DMS 273 treated with DMSO at 0.1 percent for 48 hours (cell line): ENCODE data around the gene CHPF.
A peak's percentile ranks its signal among the peaks of the same experiment; 100 is the strongest.

Source experiments
- DNase-seq: peaks from one replicate; lab custom pipeline; 2025; lab: John Stamatoyannopoulos, UW

The CHPF gene

DNA sequence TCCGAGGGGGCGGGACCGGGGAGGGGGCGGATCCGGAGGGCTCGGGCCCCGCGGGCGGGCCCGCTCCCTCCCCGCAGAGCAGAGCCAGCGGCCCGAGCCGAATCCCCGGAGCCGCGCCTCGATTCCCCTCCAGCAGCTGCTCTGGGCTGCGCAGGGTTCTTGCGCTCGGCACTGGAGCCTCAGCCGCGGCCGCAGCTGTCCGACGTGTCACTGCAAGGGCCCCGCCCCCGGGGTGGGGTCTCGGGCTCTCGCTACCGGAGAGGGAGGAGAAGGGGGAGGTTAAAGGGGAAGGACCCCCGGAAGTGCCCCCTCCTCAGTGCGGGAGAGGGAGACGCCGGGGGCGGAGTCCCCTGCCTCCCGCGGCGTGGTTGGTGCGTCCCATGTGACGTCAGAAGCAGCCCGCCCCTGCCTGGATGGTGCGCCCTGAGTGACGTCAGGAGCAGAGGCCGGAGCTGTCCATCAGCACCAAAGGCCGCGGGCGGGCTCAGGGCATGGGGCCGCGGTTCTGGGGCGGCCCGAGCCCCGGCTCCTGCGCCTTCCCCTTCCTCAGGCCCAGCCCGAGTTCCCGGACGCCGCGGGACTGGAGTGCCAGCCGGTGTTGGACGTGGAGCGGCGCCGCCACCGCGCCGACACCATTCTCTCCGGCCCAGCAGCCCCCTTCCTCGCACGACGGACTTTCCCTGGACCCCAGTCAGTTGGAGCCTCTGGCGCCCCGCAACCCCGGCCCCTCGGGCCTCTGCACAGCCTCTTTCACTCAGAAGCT is at the start of gene CHPF, which contains the start of gene TMEM198:
Gene CHPF (minus strand): TSS at position 214 of the 763 bp plus-strand sequence. CDS start 271 bp downstream, outside the sequence.
Gene TMEM198 (plus strand): TSS at position 433 of the 763 bp plus-strand sequence. CDS start 700 bp downstream, outside the sequence.
- peak; percentile 91 for DNase-seq

- DNase-seq = no peak
Observed at GRCh38 chr2:219593154-219593553, 49.5 kb upstream of the CHPF start.

GRCh38 chr2:219592736-219593135 is 49.1 kb upstream of the CHPF start:
- DNase-seq = no peak

DNA sequence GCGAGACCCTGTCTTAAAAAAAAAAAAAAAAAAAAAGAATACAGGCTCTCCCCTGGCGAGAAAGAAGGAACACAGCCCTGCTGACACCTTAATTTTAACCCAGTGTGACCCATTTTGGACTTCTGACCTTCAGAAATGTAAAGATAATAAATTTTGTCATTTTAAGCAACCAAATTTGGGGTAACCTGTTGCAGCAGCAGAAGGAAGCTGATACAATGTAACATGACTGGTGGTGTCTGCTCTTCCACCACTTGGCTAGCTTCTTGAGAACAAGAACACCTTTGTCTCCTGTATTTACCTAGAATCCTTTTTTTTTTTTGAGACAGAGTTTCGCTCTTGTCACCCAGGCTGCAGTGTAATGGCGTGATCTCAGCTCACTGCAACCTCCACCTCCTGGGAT is 47.5 kb upstream of the CHPF start:
- DNase-seq = no peak

GRCh38 chr2:219581346-219581745 is 37.7 kb upstream of the CHPF start:
- DNase-seq = no peak

- no peak for DNase-seq
Observed at GRCh38 chr2:219578811-219579613, 35.4 kb upstream of the CHPF start.

DNA sequence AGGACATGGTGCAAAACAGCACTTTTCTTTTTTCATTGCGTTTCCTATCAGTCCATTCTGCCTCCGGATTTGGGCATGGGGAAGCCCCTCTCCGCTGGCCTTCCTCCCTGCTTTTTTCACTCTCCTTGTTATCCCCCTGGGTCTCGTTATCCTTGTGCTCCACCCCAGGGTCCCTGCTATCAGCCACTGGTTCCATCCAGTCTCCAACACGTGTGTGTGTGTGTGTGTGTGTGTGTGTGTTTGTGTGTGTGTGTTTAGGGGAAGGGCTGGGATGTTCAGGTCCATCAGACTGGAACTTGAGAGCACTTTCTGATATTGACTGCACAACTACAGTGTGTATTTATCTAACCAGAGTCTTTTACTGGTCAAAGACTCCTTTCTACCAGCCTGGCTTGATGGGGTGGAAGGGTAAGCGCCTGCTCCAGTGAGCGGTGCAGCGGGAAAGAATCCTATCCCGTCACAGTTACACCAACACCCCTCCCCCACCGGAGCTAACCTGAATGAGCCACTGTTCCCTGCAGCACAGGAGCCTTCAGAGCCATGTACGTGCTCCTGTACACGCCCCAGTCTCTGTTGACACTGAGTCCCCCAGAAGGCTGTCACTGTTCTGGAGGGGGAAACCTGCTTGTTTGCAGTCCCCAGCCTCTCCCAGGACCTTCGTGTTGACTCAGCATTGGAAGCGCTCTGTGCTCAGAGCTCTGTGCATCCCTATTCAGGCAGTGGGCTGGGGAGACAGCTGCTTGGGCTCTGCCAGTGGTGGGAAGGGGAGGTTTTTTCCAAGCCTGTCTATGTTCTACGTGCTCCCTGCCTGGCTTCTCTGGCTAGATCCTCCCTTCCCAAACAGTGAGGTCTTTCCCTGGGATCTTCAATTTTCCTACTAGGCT is 33.1 kb upstream of the CHPF start:
- no peak for DNase-seq

DNA sequence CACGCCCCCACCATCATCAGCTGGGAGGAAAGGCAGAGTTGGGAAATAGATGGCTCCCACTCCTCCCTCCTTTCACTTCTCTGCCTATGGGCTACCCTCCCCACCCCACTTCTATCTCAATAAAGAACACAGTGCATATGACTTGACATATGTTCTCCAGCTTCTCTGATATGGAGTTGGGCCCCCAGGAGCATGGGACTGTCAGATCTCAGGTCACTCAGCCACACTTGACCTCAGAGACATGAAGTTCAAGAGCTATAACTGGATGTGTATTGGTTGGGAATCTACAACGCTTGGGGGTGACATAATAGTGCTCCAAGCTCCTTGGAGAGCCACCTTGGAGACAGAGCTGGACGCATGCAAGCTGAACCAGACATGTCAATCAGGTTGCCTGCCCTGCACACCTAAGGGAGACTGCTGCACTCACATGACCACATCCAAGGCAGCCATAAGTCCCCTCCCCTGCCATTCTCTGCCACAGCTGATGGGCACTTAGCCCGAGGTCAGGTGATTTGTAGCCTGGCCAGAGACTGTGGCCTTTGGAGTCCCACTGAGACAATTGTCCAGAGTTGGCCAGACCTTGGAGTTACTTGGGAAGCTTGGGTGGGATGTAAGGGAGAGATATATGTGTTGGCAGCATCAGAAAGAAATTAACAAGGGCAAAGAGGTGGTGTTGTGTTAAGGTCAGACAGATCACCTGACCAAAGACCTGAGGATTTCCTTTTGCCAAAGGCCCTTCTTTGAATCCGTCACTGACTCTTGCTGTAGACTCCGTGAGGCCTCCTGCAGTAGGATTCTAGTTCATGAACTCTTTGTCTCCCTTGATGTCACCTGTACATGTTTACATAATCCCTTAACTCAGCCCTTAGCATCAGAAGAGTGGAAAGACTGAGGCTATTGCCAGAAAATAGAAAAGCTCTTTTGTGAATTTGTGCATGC is 32.2 kb upstream of the CHPF start:
- DNase-seq = no peak

DNA sequence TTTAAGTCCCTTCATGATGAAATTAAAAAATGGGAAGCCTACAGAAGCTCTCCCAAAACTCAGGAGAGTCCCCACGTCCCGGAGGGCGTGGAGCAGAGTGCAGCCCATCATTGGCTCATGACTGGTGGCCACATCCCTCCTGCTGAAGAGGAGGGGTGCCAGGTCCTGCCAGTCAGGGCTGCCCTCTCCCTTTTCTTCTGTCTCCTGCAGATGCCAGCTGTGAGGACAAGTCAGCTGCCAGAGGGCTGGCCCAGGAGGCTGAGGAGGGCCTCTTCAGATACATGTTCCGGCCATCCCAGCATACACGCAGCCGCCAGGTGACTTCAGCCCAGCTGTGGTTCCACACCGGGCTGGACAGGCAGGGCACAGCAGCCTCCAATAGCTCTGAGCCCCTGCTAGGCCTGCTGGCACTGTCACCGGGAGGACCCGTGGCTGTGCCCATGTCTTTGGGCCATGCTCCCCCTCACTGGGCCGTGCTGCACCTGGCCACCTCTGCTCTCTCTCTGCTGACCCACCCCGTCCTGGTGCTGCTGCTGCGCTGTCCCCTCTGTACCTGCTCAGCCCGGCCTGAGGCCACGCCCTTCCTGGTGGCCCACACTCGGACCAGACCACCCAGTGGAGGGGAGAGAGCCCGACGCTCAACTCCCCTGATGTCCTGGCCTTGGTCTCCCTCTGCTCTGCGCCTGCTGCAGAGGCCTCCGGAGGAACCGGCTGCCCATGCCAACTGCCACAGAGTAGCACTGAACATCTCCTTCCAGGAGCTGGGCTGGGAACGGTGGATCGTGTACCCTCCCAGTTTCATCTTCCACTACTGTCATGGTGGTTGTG is 31.1 kb upstream of the CHPF start:
- no peak for DNase-seq

DNA sequence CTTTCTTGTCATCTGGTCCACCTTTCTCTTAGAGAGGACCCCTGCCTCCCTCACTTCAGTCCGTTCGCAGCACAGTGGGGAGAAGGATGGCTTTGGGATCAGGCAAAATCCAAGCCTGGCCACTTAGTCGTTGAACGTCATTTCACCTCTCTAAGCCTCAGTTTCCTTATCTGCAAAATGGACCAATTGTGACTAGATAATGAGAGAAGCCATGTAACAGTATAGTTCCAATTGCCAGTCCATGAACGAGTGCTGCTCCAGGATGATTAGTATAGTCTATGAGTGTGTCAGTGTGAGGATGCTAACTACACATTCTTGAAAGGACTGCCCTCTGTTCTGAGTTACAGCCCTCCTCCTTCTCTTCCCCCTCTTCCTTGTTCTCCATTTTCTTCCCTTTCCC is 29.6 kb upstream of the CHPF start:
- DNase-seq = peak; percentile 98

- DNase-seq = no peak
Observed at GRCh38 chr2:219572237-219573001, 28.8 kb upstream of the CHPF start, which contains the start of gene INHA. Gene INHA (plus strand): TSS chr2:219572310. CDS start chr2:219572375, 65 bp downstream.

GRCh38 chr2:219571311-219572236 is 28.0 kb upstream of the CHPF start, which contains the start of gene OBSL1:
Gene OBSL1 (minus strand): TSS chr2:219571539. CDS start chr2:219571232, 307 bp downstream.
- peak; percentile 40 for DNase-seq

DNA sequence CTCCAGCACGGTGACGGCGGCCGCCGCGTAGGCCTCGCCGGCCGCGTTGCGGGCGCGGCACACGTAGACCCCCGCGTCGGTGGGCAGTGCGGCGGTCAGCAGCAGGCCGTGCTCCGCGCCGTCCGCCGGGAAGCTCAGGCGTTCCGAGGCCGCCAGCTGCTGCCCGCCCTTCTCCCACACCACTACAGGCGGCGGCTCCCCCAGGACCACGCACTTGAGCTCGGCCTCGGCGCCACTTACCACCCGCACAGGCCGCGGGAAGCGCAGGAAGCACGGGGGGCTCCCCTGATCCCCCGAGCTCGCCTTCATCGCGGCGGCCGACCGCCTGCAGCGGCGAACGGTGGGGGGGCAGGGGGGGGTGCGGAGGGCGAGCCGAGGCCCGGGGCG is 27.3 kb upstream of the CHPF start:
- no peak for DNase-seq

GRCh38 chr2:219570194-219570923 is 26.8 kb upstream of the CHPF start:
- no peak for DNase-seq

GRCh38 chr2:219569635-219570034 is 26.0 kb upstream of the CHPF start:
- DNase-seq = no peak

GRCh38 chr2:219569041-219569440 is 25.4 kb upstream of the CHPF start:
- no peak for DNase-seq

- DNase-seq = no peak
Observed at GRCh38 chr2:219567791-219568361, 24.3 kb upstream of the CHPF start.
